Measurements from ENCODE around the gene SH3GL1.

The SH3GL1 gene

GRCh38 chr19:4360641-4361151, 39.7 kb downstream of the SH3GL1 start:
- TF ChIP-seq, protein P1, sequence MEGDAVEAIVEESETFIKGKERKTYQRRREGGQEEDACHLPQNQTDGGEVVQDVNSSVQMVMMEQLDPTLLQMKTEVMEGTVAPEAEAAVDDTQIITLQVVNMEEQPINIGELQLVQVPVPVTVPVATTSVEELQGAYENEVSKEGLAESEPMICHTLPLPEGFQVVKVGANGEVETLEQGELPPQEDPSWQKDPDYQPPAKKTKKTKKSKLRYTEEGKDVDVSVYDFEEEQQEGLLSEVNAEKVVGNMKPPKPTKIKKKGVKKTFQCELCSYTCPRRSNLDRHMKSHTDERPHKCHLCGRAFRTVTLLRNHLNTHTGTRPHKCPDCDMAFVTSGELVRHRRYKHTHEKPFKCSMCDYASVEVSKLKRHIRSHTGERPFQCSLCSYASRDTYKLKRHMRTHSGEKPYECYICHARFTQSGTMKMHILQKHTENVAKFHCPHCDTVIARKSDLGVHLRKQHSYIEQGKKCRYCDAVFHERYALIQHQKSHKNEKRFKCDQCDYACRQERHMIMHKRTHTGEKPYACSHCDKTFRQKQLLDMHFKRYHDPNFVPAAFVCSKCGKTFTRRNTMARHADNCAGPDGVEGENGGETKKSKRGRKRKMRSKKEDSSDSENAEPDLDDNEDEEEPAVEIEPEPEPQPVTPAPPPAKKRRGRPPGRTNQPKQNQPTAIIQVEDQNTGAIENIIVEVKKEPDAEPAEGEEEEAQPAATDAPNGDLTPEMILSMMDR (conservative IDR thresholded peaks at IDR 0.05; ENCODE audit: low read length), result no peak
- DNase-seq (ENCODE audit: low read depth), result no peak
- no peak overlapping the region for H3K4me3 ChIP-seq (ENCODE audit: low read length)

DNA sequence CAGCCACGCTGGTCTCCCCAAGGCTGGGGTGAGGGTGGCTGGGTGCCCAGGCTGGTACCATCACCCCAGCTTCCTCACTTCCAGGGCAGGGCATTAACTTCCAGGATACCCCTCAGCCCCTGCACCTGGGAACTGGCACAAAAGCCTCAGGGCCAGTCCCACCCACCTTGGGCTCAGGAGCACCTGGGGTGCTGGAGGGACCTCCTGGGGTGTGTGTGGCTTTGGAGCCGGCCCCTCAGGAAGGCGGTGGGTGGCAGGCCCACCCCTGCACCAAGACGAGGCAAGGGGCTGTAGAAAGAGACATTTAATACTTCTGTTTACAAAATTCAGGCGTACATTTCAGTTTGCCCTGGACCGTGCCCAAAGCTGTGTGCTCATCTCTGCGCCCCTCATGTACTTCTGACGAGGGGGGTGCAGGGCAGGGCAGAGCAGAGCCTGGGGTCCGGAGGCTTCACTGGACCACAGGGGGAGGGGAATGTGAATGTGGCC, 40.2 kb downstream of the SH3GL1 start:
- no peak overlapping the region for H3K4me3 ChIP-seq (ENCODE audit: low read length)
- TF ChIP-seq, protein P1 (conservative IDR thresholded peaks at IDR 0.05; ENCODE audit: low read length), result no peak
- no peak for DNase-seq (ENCODE audit: low read depth)

- no peak overlapping the region for H3K4me3 ChIP-seq (ENCODE audit: low read length)
- DNase-seq (ENCODE audit: low read depth), result no peak
- TF ChIP-seq, protein P1 (conservative IDR thresholded peaks at IDR 0.05; ENCODE audit: low read length), result no peak
Measured at GRCh38 chr19:4359627-4360000, 40.7 kb downstream of the SH3GL1 start.

DNA sequence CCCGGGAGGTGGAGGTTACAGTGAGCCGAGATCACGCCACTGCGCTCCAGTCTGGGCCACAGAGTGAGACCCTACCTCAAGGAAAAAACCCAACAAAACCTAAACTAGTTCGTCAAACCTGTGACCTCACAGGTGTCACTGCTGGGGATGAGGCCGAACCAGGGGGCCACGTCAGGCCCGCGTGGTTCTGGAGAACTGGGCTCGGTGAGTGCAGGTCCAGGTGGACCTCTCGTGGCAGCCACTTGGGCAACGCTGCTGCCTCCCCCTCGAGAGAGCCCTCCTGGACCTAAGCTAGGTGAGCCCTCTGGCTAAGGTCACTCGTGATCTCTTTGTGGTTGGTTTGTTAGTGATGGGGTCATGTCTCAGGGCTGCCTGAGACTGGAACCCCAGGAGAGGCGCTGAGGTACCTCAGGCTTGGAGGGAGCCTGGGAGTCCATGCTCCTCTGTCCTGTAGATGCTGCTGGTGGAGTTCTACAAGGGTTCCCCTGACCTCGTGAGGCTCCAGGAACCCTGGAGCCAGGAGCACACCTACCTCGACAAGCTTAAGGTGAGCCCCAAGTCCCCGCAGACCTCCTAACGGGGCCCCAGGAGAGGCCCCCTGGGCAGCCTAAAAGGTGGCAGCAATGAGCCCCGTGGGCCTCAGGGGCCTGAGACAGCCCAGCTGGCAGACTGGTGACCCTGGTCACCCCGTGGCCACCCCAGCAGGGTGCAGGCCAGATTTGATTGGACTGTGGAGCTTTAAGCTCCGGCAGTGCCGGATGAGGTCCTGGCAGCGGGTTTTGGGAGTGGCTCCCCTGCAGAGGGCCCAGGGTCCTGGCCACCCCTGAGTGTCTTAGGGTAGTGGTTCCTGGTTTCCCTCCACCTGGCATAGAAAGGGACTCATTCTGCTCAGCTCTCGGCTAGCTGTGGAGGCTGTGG, 41.4 kb downstream of the SH3GL1 start:
- no peak for DNase-seq (ENCODE audit: low read depth)
- H3K4me3 ChIP-seq (ENCODE audit: low read length), result no peak overlapping the region
- TF ChIP-seq, protein P1 (conservative IDR thresholded peaks at IDR 0.05; ENCODE audit: low read length), result no peak

DNA sequence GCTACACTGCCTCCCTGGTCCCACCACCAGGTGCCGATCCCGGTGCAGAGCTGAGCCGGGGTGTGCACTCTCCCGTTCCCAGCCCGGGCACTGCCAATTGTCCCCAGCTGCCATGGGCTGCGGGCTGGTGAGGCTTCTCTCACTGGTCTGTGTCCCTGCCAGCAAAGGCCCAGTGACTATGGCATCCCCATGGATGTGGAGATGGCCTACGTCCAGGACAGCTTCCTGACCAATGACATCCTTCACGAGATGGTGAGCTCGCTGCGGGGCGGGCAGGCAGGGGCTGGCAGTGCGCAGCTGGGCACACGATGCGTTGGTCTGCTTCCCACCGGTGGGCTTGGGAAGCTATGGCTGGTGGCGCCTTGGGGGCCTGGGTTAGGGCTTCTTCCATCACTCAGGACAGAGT, 42.4 kb downstream of the SH3GL1 start:
- H3K4me3 ChIP-seq (ENCODE audit: low read length), result no peak overlapping the region
- TF ChIP-seq, protein P1 (conservative IDR thresholded peaks at IDR 0.05; ENCODE audit: low read length), result no peak
- no peak for DNase-seq (ENCODE audit: low read depth)

- no peak overlapping the region for H3K4me3 ChIP-seq (ENCODE audit: low read length)
- DNase-seq (ENCODE audit: low read depth), result no peak
- TF ChIP-seq, protein P1 (conservative IDR thresholded peaks at IDR 0.05; ENCODE audit: low read length), result no peak
Measured at GRCh38 chr19:4357095-4357797, 43.1 kb downstream of the SH3GL1 start.
